Karpas-422 (cell line): ENCODE data around the gene HTT. TPM values are rescaled to one million over a fixed set of nuclear protein-coding genes. Genes with fewer than 3 reads are reported as not detected.

ENCODE experiments used
- DNase-seq: peaks from one replicate; pipeline ENCODE4 v3.0.0-alpha.2; 2015
- H2AFZ ChIP-seq: fragments of 200-600 bp; sonication (generic); 2 replicates; pipeline ENCODE4 v1.6.1; 2014; ENCODE audit warnings: antibody characterized with exemption, low read length, mixed read lengths
- H3K27ac ChIP-seq: fragments of 200-600 bp; sonication (generic); 2 replicates; pipeline ENCODE4 v1.5.1; 2014; ENCODE audit warnings: mild to moderate bottlenecking, low read length, moderate library complexity
- H3K27me3 ChIP-seq: fragments of 200-600 bp; sonication (generic); 2 replicates; pipeline ENCODE4 v1.6.1; 2014; ENCODE audit warnings: low read length, mixed read lengths
- H3K36me3 ChIP-seq: fragments of 200-600 bp; sonication (generic); 2 replicates; pipeline ENCODE4 v1.6.1; 2014; ENCODE audit warnings: low read length, mixed read lengths; ENCODE audit not compliant: insufficient read depth
- H3K4me1 ChIP-seq: fragments of 200-600 bp; sonication (generic); 2 replicates; pipeline ENCODE4 v1.6.1; 2014; ENCODE audit warnings: mild to moderate bottlenecking, low read length, mixed read lengths
- H3K4me2 ChIP-seq: fragments of 200-600 bp; sonication (generic); 2 replicates; pipeline ENCODE4 v1.6.1; 2014; ENCODE audit warnings: low read length, low read depth, mild to moderate bottlenecking; ENCODE audit not compliant: poor library complexity, severe bottlenecking
- H3K4me3 ChIP-seq: fragments of 200-600 bp; sonication (generic); 2 replicates; pipeline ENCODE4 v1.5.1; 2014; ENCODE audit warnings: mild to moderate bottlenecking, antibody characterized with exemption, low read length, mixed read lengths
- H3K79me2 ChIP-seq: fragments of 200-600 bp; sonication (generic); 2 replicates; pipeline ENCODE4 v1.6.1; 2014; ENCODE audit warnings: mild to moderate bottlenecking, low read length, mixed read lengths
- H3K9ac ChIP-seq: fragments of 200-600 bp; sonication (generic); 2 replicates; pipeline ENCODE4 v1.6.0; 2014; ENCODE audit warnings: low read length
- H3K9me2 ChIP-seq: fragments of 200-600 bp; sonication (generic), shearing (Covaris generic); replicated peaks from 2 replicates; pipeline ENCODE4 v1.6.0; 2014; ENCODE audit warnings: mild to moderate bottlenecking, low read length, moderate library complexity; ENCODE audit not compliant: insufficient read depth
- H3K9me3 ChIP-seq: fragments of 300-700, 200-600 bp; sonication (generic); 2 replicates; pipeline ENCODE4 v1.6.1; 2014; ENCODE audit warnings: low read length, mixed read lengths
- H4K20me1 ChIP-seq: fragments of 200-600 bp; sonication (generic); 2 replicates; pipeline ENCODE4 v1.6.1; 2014; ENCODE audit warnings: mild to moderate bottlenecking, antibody characterized with exemption, low read length, low read depth; ENCODE audit not compliant: insufficient read depth
- total RNA-seq: library from RNA; depleted of rRNA; stranded (reverse); fragments of >200 nt; shearing (Covaris generic); gene quantifications from 2 replicates; pipeline ENCODE4 v1.2.3, GENCODE V29; 2014; ENCODE audit warnings: low replicate concordance

HTT gene
- total RNA-seq, 1 experiment from 2014 or later = 24.8 TPM

- Histone ChIP-seq H2AFZ (no peak overlapping the region), H3K27ac (no peak overlapping the region), H3K4me3 (no peak overlapping the region), H3K36me3 (no peaks in the 10 kb centered on the region), H3K27me3 (no peaks in the 10 kb centered on the region), H4K20me1 (no peaks in the 10 kb centered on the region), H3K9me3 (no peaks in the 10 kb centered on the region), H3K9me2 (no peaks in the 10 kb centered on the region), H3K79me2 (no peaks in the 10 kb centered on the region), H3K9ac (no peak overlapping the region), H3K4me1 (no peaks in the 10 kb centered on the region), H3K4me2 (no peak overlapping the region)
- DNase-seq = no peak
Measured at GRCh38 chr4:3248178-3248480, 173.6 kb downstream of the HTT start.

GRCh38 chr4:3248811-3249661 lies 174.6 kb downstream of the HTT start, which contains the start of gene MSANTD1:
Gene MSANTD1 (plus strand): TSS chr4:3249159. CDS start chr4:3249223, 64 bp downstream.
- H3K79me2 ChIP-seq = no peaks in the 10 kb centered on the region
- H3K9ac ChIP-seq = no peak within 1 kb of the TSS
- no peaks in the 10 kb centered on the region for H3K4me1 ChIP-seq

GRCh38 chr4:3249711-3250437 lies 175.4 kb downstream of the HTT start:
- H2AFZ ChIP-seq = no peak overlapping the region
- no peak for DNase-seq
- H3K9me2 ChIP-seq = no peaks in the 10 kb centered on the region
- H3K9ac ChIP-seq = no peak overlapping the region
- no peaks in the 10 kb centered on the region for H4K20me1 ChIP-seq
- H3K36me3 ChIP-seq = no peaks in the 10 kb centered on the region
- no peaks in the 10 kb centered on the region for H3K79me2 ChIP-seq
- no peaks in the 10 kb centered on the region for H3K4me1 ChIP-seq
- H3K4me3 ChIP-seq = no peak overlapping the region
- no peaks in the 10 kb centered on the region for H3K27me3 ChIP-seq
- no peaks in the 10 kb centered on the region for H3K9me3 ChIP-seq
- no peak overlapping the region for H3K27ac ChIP-seq
- H3K4me2 ChIP-seq = no peak overlapping the region

More at GRCh38 chr4:3248811-3249661, 174.6 kb downstream of the HTT start, which contains the start of gene MSANTD1:
- Histone ChIP-seq H3K27ac (no peak within 1 kb of the TSS), H3K4me3 (no peak within 1 kb of the TSS), H2AFZ (no peak within 1 kb of the TSS), H3K36me3 (no peaks in the 10 kb centered on the region), H4K20me1 (no peaks in the 10 kb centered on the region), H3K9me3 (no peaks in the 10 kb centered on the region), H3K27me3 (no peaks in the 10 kb centered on the region), H3K4me2 (no peak within 1 kb of the TSS), H3K9me2 (no peaks in the 10 kb centered on the region)
- no peak for DNase-seq

GRCh38 chr4:3250438-3250955 lies 176.0 kb downstream of the HTT start:
- Histone ChIP-seq H3K4me1 (no peaks in the 10 kb centered on the region), H3K9me3 (no peaks in the 10 kb centered on the region), H3K9me2 (no peaks in the 10 kb centered on the region), H3K4me3 (no peak overlapping the region), H3K4me2 (no peak overlapping the region), H3K36me3 (no peaks in the 10 kb centered on the region), H4K20me1 (no peaks in the 10 kb centered on the region), H2AFZ (no peak overlapping the region), H3K79me2 (no peaks in the 10 kb centered on the region), H3K27me3 (no peaks in the 10 kb centered on the region), H3K9ac (no peak overlapping the region), H3K27ac (no peak overlapping the region)
- no peak for DNase-seq

GRCh38 chr4:3250956-3251690 lies 176.6 kb downstream of the HTT start:
- Histone ChIP-seq H3K79me2 (no peaks in the 10 kb centered on the region), H3K27me3 (no peaks in the 10 kb centered on the region), H4K20me1 (no peaks in the 10 kb centered on the region), H3K4me2 (no peak overlapping the region), H3K9me3 (no peaks in the 10 kb centered on the region), H2AFZ (no peak overlapping the region), H3K9me2 (no peaks in the 10 kb centered on the region), H3K4me1 (no peaks in the 10 kb centered on the region), H3K27ac (no peak overlapping the region), H3K36me3 (no peaks in the 10 kb centered on the region), H3K4me3 (no peak overlapping the region), H3K9ac (no peak overlapping the region)
- DNase-seq = no peak

GRCh38 chr4:3251691-3252479 lies 177.4 kb downstream of the HTT start:
- peaks cover 2% of the 10 kb centered on the region for H3K4me1 ChIP-seq
- no peaks in the 10 kb centered on the region for H3K9me3 ChIP-seq
- H2AFZ ChIP-seq = no peak overlapping the region
- H4K20me1 ChIP-seq = no peaks in the 10 kb centered on the region
- no peak for DNase-seq
- no peak overlapping the region for H3K9ac ChIP-seq
- H3K79me2 ChIP-seq = no peaks in the 10 kb centered on the region
- no peaks in the 10 kb centered on the region for H3K9me2 ChIP-seq
- H3K36me3 ChIP-seq = no peaks in the 10 kb centered on the region
- no peak overlapping the region for H3K27ac ChIP-seq
- H3K4me3 ChIP-seq = no peak overlapping the region
- no peak overlapping the region for H3K4me2 ChIP-seq
- H3K27me3 ChIP-seq = no peaks in the 10 kb centered on the region

- Histone ChIP-seq H3K79me2 (no peaks in the 10 kb centered on the region), H3K36me3 (no peaks in the 10 kb centered on the region), H3K9me3 (no peaks in the 10 kb centered on the region), H3K4me1 (peaks cover 8% of the 10 kb centered on the region), H4K20me1 (no peaks in the 10 kb centered on the region), H3K9me2 (no peaks in the 10 kb centered on the region), H3K27me3 (no peaks in the 10 kb centered on the region), H3K4me2 (no peak overlapping the region), H3K27ac (no peak overlapping the region), H2AFZ (no peak overlapping the region), H3K4me3 (no peak overlapping the region), H3K9ac (no peak overlapping the region)
- no peak for DNase-seq
Measured at GRCh38 chr4:3252480-3252828, 178.0 kb downstream of the HTT start.
